ENCODE measurements around the gene F10. TPM values are rescaled to one million over a fixed set of nuclear protein-coding genes. Genes with fewer than 3 reads are reported as not detected.

The F10 gene
- total and polyA plus RNA-seq, 10 donors, result 1.6 to 6.4 (median 2.9) TPM

DNA sequence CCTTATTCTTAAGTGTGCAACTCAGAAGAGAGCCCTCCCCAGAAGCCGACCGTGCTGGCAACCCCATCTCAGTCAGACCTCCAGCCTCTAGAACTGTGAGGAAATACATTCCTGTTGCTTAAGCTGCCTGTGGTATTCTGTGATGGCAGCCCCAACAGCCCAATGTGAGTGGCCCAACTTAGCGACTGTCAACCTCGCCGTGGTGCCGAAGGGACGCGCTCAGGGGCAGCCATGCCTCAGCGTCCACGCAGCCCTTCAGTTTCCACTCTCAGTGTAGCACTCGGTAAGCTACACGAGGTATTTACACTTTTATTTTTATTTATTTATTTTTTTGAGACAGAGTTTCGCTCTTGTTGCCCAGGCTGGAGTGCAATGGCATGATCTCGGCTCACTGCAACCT is 54.2 kb downstream of the F10 start:
- no peaks in the 10 kb centered on the region for H3K27me3 ChIP-seq (replicated peaks in 1 of 7)
- H3K4me1 ChIP-seq, result peaks cover 0 to 35% (median 21%) of the 10 kb centered on the region in 6 donors
- no peaks in the 10 kb centered on the region for H3K9me3 ChIP-seq
- no peak overlapping the region for H3K4me3 ChIP-seq
- intact Hi-C loops (cut with DNase I; ENCODE audit: low total_unique reads), result no loop called here
- TF ChIP-seq POLR2A (IDR thresholded peaks at IDR 0.05) (no peak), POLR2AphosphoS5 (IDR thresholded peaks at IDR 0.05) (no peak)
- TF ChIP-seq, protein P1, sequence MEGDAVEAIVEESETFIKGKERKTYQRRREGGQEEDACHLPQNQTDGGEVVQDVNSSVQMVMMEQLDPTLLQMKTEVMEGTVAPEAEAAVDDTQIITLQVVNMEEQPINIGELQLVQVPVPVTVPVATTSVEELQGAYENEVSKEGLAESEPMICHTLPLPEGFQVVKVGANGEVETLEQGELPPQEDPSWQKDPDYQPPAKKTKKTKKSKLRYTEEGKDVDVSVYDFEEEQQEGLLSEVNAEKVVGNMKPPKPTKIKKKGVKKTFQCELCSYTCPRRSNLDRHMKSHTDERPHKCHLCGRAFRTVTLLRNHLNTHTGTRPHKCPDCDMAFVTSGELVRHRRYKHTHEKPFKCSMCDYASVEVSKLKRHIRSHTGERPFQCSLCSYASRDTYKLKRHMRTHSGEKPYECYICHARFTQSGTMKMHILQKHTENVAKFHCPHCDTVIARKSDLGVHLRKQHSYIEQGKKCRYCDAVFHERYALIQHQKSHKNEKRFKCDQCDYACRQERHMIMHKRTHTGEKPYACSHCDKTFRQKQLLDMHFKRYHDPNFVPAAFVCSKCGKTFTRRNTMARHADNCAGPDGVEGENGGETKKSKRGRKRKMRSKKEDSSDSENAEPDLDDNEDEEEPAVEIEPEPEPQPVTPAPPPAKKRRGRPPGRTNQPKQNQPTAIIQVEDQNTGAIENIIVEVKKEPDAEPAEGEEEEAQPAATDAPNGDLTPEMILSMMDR (IDR thresholded peaks at IDR 0.05 in 8 of 11, conservative IDR thresholded peaks at IDR 0.05 in 3 of 11), result no peak
- DNase-seq, result no peak
- peaks cover 5 to 92% (median 65%) of the 10 kb centered on the region in 6 donors for H3K36me3 ChIP-seq
- 91 to 96% (median 95%) methylated on average over 14 of the region's 14 CpGs for WGBS, 5 donors
- peak overlapping the region in 5 of 8 donors; percentile 16 to 80 (median 59) for H3K27ac ChIP-seq

DNA sequence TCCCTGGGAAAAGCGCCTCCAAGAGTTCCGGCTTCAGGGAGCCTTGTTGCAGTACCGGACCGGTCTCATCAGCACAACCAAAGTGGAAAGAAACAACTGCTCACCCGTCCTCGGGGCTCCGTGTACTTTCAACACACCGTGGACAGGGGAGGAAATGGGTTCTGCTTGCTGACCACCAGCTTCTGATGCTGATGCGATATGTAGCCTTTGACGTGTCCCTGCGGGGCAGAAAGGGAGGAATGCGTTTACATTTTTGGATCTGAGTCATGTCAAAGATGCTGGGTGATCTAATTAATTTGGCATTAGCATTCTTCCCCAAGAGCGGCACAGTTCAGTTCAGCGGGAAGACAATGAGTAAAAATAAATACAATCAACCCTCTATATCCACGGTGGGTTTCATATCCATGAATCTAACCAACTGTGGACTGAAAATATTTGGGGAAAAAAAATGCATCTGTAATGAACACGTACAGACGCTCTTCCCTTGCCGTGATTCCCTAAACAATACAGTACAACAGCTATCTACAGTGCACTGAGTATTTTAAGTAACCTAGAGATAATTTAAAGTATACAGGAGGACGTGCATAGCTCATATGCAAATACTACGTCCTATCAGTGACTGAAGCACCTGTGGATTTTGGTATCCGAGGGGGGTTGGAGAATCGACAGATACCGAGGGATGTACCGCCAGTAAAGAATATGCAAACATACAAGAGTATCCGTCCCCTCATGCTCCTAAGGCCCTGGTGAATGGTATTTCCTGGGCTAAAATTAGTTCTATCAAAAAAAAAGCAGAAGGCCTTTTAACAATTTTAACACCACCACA is 55.7 kb downstream of the F10 start:
- WGBS, 5 donors, result 91 to 95% (median 93%) methylated on average over 25 of the region's 25 CpGs
- no peak for DNase-seq
- Histone ChIP-seq H3K9me3 (no peaks in the 10 kb centered on the region), H3K27ac (peak overlapping the region in 1 of 8 donors; percentile 41), H3K4me1 (peaks cover 0 to 40% (median 21%) of the 10 kb centered on the region in 6 donors), H3K4me3 (no peak overlapping the region), H3K27me3 (replicated peaks in 1 of 7) (no peaks in the 10 kb centered on the region), H3K36me3 (peaks cover 5 to 94% (median 74%) of the 10 kb centered on the region in 6 donors)
- intact Hi-C loops (cut with DNase I; ENCODE audit: low total_unique reads), result no loop called here
- TF ChIP-seq, protein P1 (IDR thresholded peaks at IDR 0.05 in 8 of 11, conservative IDR thresholded peaks at IDR 0.05 in 3 of 11), result no peak
- TF ChIP-seq POLR2A (IDR thresholded peaks at IDR 0.05) (no peak), POLR2AphosphoS5 (IDR thresholded peaks at IDR 0.05) (no peak)

DNA sequence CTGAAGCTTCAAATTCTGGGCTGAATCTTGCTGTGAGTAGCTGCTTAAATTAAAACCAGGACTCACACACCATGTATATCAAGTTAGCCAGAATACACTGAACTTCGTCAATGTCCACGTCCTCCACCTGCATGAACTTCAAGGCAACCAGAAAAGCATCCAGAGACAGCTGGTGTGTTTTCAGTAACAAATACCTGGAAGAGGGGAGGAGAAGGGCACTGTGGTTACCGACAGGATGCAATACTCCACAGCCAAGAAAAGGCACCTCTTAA is 56.2 kb downstream of the F10 start:
- H3K4me1 ChIP-seq, result peaks cover 0 to 42% (median 21%) of the 10 kb centered on the region in 6 donors
- DNase-seq, result no peak
- H3K36me3 ChIP-seq, result peaks cover 5 to 100% (median 79%) of the 10 kb centered on the region in 6 donors
- H3K4me3 ChIP-seq, result no peak overlapping the region
- H3K27ac ChIP-seq, result peak overlapping the region in 2 of 8 donors; percentile 41 to 47
- no peaks in the 10 kb centered on the region for H3K27me3 ChIP-seq (replicated peaks in 1 of 7)
- H3K9me3 ChIP-seq, result no peaks in the 10 kb centered on the region
- TF ChIP-seq, protein P1 (IDR thresholded peaks at IDR 0.05 in 8 of 11, conservative IDR thresholded peaks at IDR 0.05 in 3 of 11), result no peak
- TF ChIP-seq POLR2A (IDR thresholded peaks at IDR 0.05) (no peak), POLR2AphosphoS5 (IDR thresholded peaks at IDR 0.05) (no peak)
- intact Hi-C loops (cut with DNase I; ENCODE audit: low total_unique reads), result no loop called here
- 78 to 87% (median 84%) methylated on average over 3 of the region's 3 CpGs for WGBS, 5 donors

DNA sequence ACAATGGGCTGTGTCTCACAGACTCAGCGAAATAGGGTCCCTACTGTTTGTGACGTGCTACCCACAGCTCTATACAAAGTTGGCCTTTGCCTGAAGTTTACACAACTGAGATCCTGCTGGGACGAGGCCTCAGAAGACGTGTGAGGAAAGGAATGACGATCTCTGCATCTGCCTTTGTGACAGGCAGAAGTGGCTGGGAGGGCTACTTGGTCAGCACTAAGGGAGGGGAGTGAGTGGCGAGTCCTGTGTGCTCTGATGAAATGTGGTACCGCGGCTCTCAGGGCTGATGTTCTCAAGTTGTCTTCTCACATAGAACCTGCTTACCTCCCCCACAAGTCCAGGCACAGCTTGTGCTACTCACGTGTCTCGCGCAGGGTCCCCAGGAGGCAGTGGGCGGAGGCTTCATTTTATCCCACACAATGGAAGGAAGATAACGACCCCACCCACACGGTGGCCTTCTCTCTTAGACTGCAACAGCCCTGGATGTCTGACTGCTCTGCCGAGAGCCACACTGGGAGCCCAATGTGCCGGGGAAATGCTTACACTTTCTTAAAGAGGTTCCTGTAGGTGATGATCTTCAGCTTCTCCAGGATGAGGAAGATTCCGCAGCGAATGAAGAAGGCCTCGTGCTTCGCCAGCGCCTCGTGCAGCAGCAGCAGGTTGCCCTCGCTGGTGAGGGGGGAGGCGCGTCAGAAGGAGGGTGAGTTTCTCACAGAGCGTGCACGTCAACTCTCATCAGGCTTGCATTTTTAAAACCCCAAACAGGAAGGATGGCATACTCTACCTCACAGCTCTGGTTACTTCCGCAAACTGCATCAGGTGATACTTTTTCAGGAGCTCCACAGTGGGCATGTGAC is 57.0 kb downstream of the F10 start:
- H3K27ac ChIP-seq, result peak overlapping the region in 5 of 8 donors; percentile 4 to 51 (median 41)

More for the DNA sequence above, 57.0 kb downstream of the F10 start:
- no peaks in the 10 kb centered on the region for H3K27me3 ChIP-seq (replicated peaks in 1 of 7)
- TF ChIP-seq POLR2AphosphoS5 (IDR thresholded peaks at IDR 0.05), result peak; percentile 19 to 55 (median 50)
- TF ChIP-seq, protein P1 (IDR thresholded peaks at IDR 0.05 in 8 of 11, conservative IDR thresholded peaks at IDR 0.05 in 3 of 11), result no peak
- no peak for DNase-seq
- peaks cover 5 to 100% (median 83%) of the 10 kb centered on the region in 6 donors for H3K36me3 ChIP-seq
- 75 to 86% (median 84%) methylated on average over 24 to 28 of the region's 28 CpGs for WGBS, 5 donors
- intact Hi-C loops (cut with DNase I; ENCODE audit: low total_unique reads), result no loop called here
- H3K4me1 ChIP-seq, result peaks cover 0 to 50% (median 25%) of the 10 kb centered on the region in 6 donors
- H3K9me3 ChIP-seq, result no peaks in the 10 kb centered on the region
- no peak overlapping the region for H3K4me3 ChIP-seq
